Fibroblast of the conjunctiva (primary cell): ENCODE data around the gene ZFP36L2.
A peak's percentile ranks its signal among the peaks of the same experiment; 100 is the strongest.

Experiments used
- DNase-seq: peaks from one replicate; pipeline ENCODE4 v3.0.0-alpha.2; 2010; ENCODE audit warnings: low read depth

Gene ZFP36L2

GRCh38 chr2:43186321-43186678, 40.1 kb downstream of the ZFP36L2 start:
- DNase-seq: no peak

- no peak for DNase-seq
Observed at GRCh38 chr2:43185146-43185545, 41.3 kb downstream of the ZFP36L2 start.

DNA sequence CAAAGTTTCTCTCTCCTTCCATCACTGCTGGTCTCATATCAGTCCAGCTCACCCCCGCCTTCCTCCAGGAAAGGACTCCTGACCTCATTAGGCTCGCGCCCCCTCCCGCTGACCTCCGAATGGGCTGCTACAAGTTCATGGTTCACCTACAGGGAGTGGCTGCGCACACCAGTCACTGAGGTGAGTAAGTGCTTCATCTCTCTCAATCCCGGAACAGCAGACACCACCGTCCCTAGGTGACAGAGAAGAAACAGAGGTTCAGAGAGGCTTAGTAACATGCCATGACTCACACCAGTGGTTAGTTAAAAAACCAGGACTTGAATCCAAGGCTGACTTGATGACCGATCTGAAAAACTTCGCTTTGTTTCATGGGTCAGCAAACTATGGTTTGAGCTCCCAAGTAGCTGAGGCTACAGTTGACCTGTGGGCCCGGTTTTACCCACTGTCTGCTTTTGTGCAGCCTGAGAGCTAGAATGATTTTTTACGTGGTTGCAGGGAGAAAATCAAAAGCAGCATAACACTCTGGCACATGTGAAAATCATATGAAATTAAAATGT, 42.0 kb downstream of the ZFP36L2 start:
- DNase-seq: no peak

DNA sequence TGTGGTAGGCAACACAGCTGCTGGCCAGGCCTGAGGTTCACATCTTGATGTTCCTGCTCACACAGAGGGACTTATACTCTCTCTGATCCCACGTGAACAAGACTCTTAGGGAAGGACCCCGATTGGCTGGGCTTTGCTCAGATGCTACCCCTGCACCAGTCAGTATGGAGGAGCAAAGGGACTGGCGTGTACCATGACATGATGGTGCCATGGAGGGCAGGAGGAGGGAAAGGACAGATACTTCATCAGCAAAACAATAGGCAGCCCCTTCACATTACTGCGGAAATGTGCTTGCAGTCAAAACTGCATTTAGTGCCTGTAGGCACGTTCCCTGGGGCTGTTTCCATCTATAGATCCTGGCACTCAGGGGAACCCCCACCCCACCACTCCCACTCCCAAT, 42.7 kb downstream of the ZFP36L2 start:
- DNase-seq: no peak

- DNase-seq: no peak
Observed at GRCh38 chr2:43180897-43181296, 45.5 kb downstream of the ZFP36L2 start.

DNA sequence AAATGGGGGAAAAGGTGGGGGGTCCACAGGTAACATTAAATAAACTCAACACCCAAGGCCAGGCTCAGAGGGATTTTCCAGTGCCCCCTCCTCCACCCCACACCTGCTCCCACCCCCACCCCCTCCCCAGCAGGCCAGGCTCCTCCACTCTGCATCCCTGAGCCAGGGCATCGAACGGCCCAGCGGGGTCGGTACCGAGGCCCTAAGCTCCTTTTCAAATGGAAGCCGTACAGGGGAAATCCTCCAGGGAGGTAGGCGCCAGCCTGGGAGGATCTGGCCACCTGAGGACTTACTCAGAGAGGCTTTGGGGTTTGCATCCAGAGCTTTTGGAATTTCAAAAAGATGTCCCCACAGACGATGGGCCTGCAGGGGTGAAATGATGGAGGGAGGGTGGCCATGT, 46.5 kb downstream of the ZFP36L2 start:
- DNase-seq: no peak

GRCh38 chr2:43178602-43179542, 47.5 kb downstream of the ZFP36L2 start:
- peak; percentile 81 for DNase-seq

DNA sequence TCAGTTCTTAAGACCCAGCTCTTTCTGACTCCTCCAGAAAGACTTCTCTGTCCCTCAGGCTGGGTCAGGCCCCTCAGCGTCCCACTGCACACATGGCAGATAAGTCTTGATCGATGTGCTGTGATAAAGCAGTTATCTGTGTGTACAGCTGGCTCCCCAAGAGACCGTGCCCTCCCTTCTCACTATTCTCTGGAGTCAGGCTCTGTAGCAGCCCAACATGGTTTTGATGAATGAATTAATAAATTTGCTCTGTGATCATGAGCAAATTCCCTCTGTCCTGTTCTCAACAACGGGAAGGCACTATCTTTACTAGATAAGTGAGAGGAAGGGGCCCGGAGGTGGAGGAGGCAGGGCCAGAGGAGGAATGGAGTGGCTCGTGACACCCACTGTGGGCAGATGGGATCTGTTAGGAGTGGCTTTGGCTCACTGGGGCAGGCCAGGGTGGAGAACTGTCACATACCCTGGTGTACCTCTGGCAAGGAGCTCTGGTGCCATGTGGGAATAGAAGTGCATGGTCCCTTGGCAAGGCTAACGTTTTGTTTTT, 48.3 kb downstream of the ZFP36L2 start:
- DNase-seq: no peak

DNA sequence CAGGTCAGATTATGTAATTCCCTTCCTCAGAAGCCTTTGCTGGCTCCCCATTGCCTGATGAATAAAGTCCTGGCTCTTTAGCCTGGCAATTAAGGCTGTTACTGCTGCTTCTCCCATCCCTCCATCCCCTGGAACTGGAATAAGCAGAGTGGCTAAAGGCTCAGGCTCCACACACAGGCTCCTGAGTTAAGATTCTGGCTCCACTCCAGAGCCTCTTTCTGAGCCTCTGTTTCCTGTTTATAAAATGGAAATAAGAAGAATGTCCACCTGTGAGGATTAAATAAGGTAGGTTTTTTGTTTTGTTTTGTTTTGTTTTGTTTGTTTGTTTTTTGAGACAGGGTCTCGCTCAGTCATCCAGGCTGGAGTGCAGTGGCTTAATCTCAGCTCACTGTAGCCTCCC, 50.0 kb downstream of the ZFP36L2 start:
- DNase-seq: no peak

DNA sequence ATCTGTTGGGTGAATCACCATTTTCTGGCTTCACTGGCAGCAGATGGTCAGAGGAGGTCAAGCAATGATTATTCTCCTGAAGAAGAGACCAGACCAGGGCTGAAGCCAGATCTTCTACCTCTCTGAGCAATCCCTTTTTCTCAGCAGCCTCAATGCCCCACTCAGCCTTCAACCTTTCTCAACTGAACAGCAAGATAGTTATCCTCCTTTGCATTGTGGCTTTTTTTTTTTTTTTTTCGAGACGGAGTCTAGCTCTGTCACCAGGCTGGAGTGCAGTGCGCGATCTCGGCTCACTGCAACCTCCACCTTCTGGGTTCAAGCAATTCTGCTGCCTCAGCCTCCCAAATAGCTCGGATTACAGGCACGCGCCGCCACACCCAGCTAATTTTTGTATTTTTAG, 50.5 kb downstream of the ZFP36L2 start:
- no peak for DNase-seq

GRCh38 chr2:43175020-43175441, 51.4 kb downstream of the ZFP36L2 start:
- no peak for DNase-seq

GRCh38 chr2:43174368-43174916, 52.0 kb downstream of the ZFP36L2 start:
- no peak for DNase-seq
